Mesodermal cell (in vitro differentiated cells): ENCODE results near the gene TIGIT.
A peak's percentile ranks its signal among the peaks of the same experiment; 100 is the strongest.

Experiments
- H3K27ac ChIP-seq: 2 replicates; pipeline ENCODE4 v1.7.0; 2013; ENCODE audit warnings: mild to moderate bottlenecking, low read depth, low read length, moderate library complexity; ENCODE audit not compliant: severe bottlenecking
- H3K36me3 ChIP-seq: 2 replicates; pipeline ENCODE4 v1.7.1; 2013; ENCODE audit warnings: mild to moderate bottlenecking, low read length, moderate library complexity; ENCODE audit not compliant: control insufficient read depth, insufficient read depth
- H3K4me1 ChIP-seq: one replicate; pipeline ENCODE4 v1.7.1; 2013; ENCODE audit warnings: mild to moderate bottlenecking, low read length; ENCODE audit not compliant: insufficient read depth, control insufficient read depth, poor library complexity, severe bottlenecking
- H3K4me3 ChIP-seq: 2 replicates; pipeline ENCODE4 v1.7.0; 2013; ENCODE audit warnings: low read length, control low read depth, mild to moderate bottlenecking; ENCODE audit not compliant: insufficient read depth, poor library complexity, severe bottlenecking; ENCODE audit errors: extremely low read depth
- H3K9me3 ChIP-seq: 2 replicates; pipeline ENCODE4 v1.7.1; 2013; ENCODE audit warnings: mild to moderate bottlenecking, low read length, moderate library complexity; ENCODE audit not compliant: control insufficient read depth
- WGBS, 2 experiments: methylation state at CpG; one replicate each; pipeline ENCODE4 v1.1.5; 2013; ENCODE audit warnings: missing lambda C conversion rate in 2 of 2; ENCODE audit not compliant: insufficient coverage in 2 of 2; 5-methylcytosine and 5-hydroxymethylcytosine counted together

Gene TIGIT

GRCh38 chr3:114310695-114311094, 16.9 kb downstream of the TIGIT start:
- H3K4me3 ChIP-seq: no peak overlapping the region
- no peaks in the 10 kb centered on the region for H3K4me1 ChIP-seq
- no CpG with 5 or more reads among the region's 2 CpGs for WGBS, 2 experiments
- no peak overlapping the region for H3K27ac ChIP-seq
- no peaks in the 10 kb centered on the region for H3K36me3 ChIP-seq
- H3K9me3 ChIP-seq: no peaks in the 10 kb centered on the region

- Histone ChIP-seq H3K27ac (no peak overlapping the region), H3K4me1 (peaks cover 4% of the 10 kb centered on the region), H3K4me3 (no peak overlapping the region), H3K9me3 (no peaks in the 10 kb centered on the region), H3K36me3 (no peaks in the 10 kb centered on the region)
- WGBS, 2 experiments: 100% methylated on average over 1 of the region's 2 CpGs; no CpG with 5 or more reads in 1 of the 2 experiments
These were observed 19.6 kb downstream of the TIGIT start for GRCh38 chr3:114313426-114313825.

GRCh38 chr3:114314282-114314681, 20.5 kb downstream of the TIGIT start:
- 100% methylated on average over 1 of the region's 2 CpGs for WGBS, 2 experiments
- no peaks in the 10 kb centered on the region for H3K9me3 ChIP-seq
- no peak overlapping the region for H3K4me3 ChIP-seq
- no peaks in the 10 kb centered on the region for H3K36me3 ChIP-seq
- H3K4me1 ChIP-seq: peaks cover 10% of the 10 kb centered on the region
- H3K27ac ChIP-seq: no peak overlapping the region

- Histone ChIP-seq H3K9me3 (no peaks in the 10 kb centered on the region), H3K36me3 (no peaks in the 10 kb centered on the region), H3K4me3 (no peak overlapping the region), H3K4me1 (peaks cover 13% of the 10 kb centered on the region), H3K27ac (no peak overlapping the region)
- WGBS, 2 experiments: 54 to 82% methylated on average over 2 of the region's 5 CpGs
These were observed 24.5 kb downstream of the TIGIT start for GRCh38 chr3:114318295-114318694.

GRCh38 chr3:114319453-114319852, 25.6 kb downstream of the TIGIT start:
- Histone ChIP-seq H3K4me1 (peaks cover 17% of the 10 kb centered on the region), H3K4me3 (no peak overlapping the region), H3K27ac (peak overlapping the region; percentile 69), H3K36me3 (no peaks in the 10 kb centered on the region), H3K9me3 (no peaks in the 10 kb centered on the region)
- no CpG with 5 or more reads among the region's 4 CpGs for WGBS, 2 experiments

- Histone ChIP-seq H3K9me3 (no peaks in the 10 kb centered on the region), H3K4me1 (peaks cover 17% of the 10 kb centered on the region), H3K27ac (no peak overlapping the region), H3K36me3 (no peaks in the 10 kb centered on the region), H3K4me3 (no peak overlapping the region)
- WGBS, 2 experiments: no CpG with 5 or more reads among the region's 1 CpG
These were observed 26.4 kb downstream of the TIGIT start for GRCh38 chr3:114320246-114320645.

- Histone ChIP-seq H3K4me3 (no peak overlapping the region), H3K27ac (no peak overlapping the region), H3K9me3 (no peaks in the 10 kb centered on the region), H3K36me3 (no peaks in the 10 kb centered on the region), H3K4me1 (peaks cover 11% of the 10 kb centered on the region)
- 84 to 88% methylated on average over 2 to 3 of the region's 3 CpGs for WGBS, 2 experiments
These were observed 29.9 kb downstream of the TIGIT start for GRCh38 chr3:114323546-114324254.

- H3K4me1 ChIP-seq: peaks cover 6% of the 10 kb centered on the region
- no peak overlapping the region for H3K27ac ChIP-seq
- H3K9me3 ChIP-seq: no peaks in the 10 kb centered on the region
- H3K36me3 ChIP-seq: no peaks in the 10 kb centered on the region
- no peak overlapping the region for H3K4me3 ChIP-seq
- 100% methylated on average over 2 of the region's 4 CpGs for WGBS, 2 experiments
These were observed 33.8 kb downstream of the TIGIT start for GRCh38 chr3:114327665-114328064.

- Histone ChIP-seq H3K27ac (no peak overlapping the region), H3K4me3 (no peak overlapping the region), H3K9me3 (no peaks in the 10 kb centered on the region), H3K36me3 (no peaks in the 10 kb centered on the region), H3K4me1 (peaks cover 4% of the 10 kb centered on the region)
- 100% methylated on average over 1 of the region's 3 CpGs; no CpG with 5 or more reads in 1 of the 2 experiments for WGBS, 2 experiments
These were observed 34.5 kb downstream of the TIGIT start for GRCh38 chr3:114328345-114328744.

GRCh38 chr3:114329823-114330222, 36.0 kb downstream of the TIGIT start:
- H3K4me3 ChIP-seq: no peak overlapping the region
- no peaks in the 10 kb centered on the region for H3K4me1 ChIP-seq
- H3K27ac ChIP-seq: no peak overlapping the region
- H3K36me3 ChIP-seq: no peaks in the 10 kb centered on the region
- 100% methylated on average over 1 to 2 of the region's 2 CpGs for WGBS, 2 experiments
- no peaks in the 10 kb centered on the region for H3K9me3 ChIP-seq

GRCh38 chr3:114331007-114331406, 37.2 kb downstream of the TIGIT start:
- Histone ChIP-seq H3K4me3 (no peak overlapping the region), H3K9me3 (no peaks in the 10 kb centered on the region), H3K27ac (no peak overlapping the region), H3K4me1 (no peaks in the 10 kb centered on the region), H3K36me3 (no peaks in the 10 kb centered on the region)
- 100% methylated on average over 1 to 2 of the region's 2 CpGs for WGBS, 2 experiments
